Smooth muscle cell of the umbilical artery (primary cell): ENCODE measurements around the gene RARG. TPM values are rescaled to one million over a fixed set of nuclear protein-coding genes. Genes with fewer than 3 reads are reported as not detected.

Experiments used
- total RNA-seq: library from RNA; depleted of rRNA; stranded (reverse); fragments of >200 nt; gene quantifications from 2 replicates; pipeline ENCODE4 v1.2.3, GENCODE V29; 2014

The RARG gene
- total RNA-seq: 17.8 and 33.3 TPM in 2 replicates

DNA sequence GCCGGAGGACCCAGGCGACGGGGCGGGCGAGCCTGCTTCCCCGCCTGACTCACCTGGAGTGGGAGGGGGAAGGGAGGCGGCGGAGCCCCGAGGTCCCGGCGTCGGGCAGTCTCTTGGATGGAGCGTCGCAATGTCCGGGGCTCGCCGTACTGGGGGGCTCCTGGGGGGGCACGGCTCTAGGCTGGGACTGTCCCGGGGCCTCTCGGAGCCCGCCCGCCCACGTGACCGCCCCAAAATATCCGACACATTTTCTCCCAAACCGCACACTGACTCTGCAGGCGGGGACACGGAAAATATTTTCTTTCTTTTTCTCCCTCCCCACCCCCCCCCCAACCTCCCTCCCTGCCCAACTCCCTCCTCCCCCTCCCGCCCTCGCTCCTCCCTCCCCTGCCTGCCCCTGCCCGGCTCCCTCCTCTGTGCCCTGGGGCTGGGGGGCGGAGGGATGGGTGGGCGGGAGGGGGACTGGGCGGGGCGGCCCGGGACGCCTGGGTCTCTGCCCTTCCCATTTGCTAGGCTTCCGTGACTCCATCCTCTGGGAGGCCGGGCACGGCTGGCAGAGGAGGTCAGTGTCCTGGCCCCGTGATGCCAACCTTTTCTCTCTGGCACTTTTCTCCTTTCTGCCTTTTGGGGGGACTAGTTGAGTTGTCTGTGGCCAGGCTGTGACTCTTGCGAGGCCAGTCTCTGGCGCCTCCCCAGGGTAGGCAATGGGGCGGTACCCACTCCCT is at the start of gene RARG:
Gene RARG (minus strand): TSS at position 289 of the 725 bp plus-strand sequence. CDS start 4,664 bp downstream, outside the sequence.

GRCh38 chr12:53267999-53268629 is 36.1 kb upstream of the RARG start, which contains the start of gene ESPL1:
ESPL1 (plus strand) TSS chr12:53268299; CDS start chr12:53268767, 468 bp downstream.

DNA sequence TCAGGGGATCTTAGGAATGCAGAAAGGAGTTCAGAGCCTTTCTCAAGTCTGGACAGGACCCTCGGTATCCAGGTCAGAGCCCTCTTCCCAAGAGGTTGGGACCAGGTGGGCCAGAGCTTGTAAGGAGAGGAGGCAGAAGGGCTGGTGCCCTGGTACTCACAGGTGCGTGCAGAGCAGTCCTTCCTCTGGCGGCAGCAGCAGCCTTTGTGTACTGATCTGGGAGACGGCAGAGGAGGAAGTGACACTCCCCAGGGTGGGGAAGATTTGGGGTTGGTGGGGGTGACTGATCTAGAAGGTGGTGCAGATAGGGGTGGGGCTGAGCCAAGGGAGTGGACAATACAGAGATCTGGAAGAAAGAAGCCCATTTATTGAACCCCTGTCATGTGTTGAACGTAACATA is 25.0 kb downstream of the RARG start, which contains the start of gene ITGB7:
Gene ITGB7 (minus strand): TSS at position 210 of the 400 bp plus-strand sequence. CDS start 6,808 bp downstream, outside the sequence.

GRCh38 chr12:53180220-53180930 is 51.6 kb downstream of the RARG start, which contains the start of the genes CSAD and ZNF740:
CSAD (minus strand) TSS chr12:53180925; CDS start chr12:53173470, 7,455 bp downstream.
ZNF740 (plus strand) TSS chr12:53180722; CDS start chr12:53181984, 1,262 bp downstream.

Other genes with a start within 250 kb of the RARG start
- 1,104 and 1,171 TPM in 2 replicates for gene EIF4B, start 225.8 kb downstream of the RARG start, total RNA-seq
- 6.9 and 7.4 TPM in 2 replicates for gene TNS2, start 182.1 kb downstream of the RARG start, total RNA-seq
- 24.9 and 25.1 TPM in 2 replicates for gene SPRYD3, start 152.8 kb downstream of the RARG start, total RNA-seq
- 202 and 245 TPM in 2 replicates for gene IGFBP6, start 134.5 kb downstream of the RARG start, total RNA-seq
- gene SOAT2, start 128.7 kb downstream of the RARG start, total RNA-seq: not detected in 2 replicates
- 11.6 and 14.8 TPM in 2 replicates for gene ZNF740, start 51.5 kb downstream of the RARG start, total RNA-seq
- 8.3 and 14.5 TPM in 2 replicates for gene CSAD, start 51.3 kb downstream of the RARG start, total RNA-seq
- 0.30 and 0.42 TPM in 2 replicates for gene ITGB7, start 25.0 kb downstream of the RARG start, total RNA-seq
- gene ESPL1, start 36.1 kb upstream of the RARG start, total RNA-seq: 0.59 and 5.3 TPM in 2 replicates
- 189 and 681 TPM in 2 replicates for gene PFDN5, start 63.3 kb upstream of the RARG start, total RNA-seq
- gene MYG1, start 67.5 kb upstream of the RARG start, total RNA-seq: 27.6 and 31.7 TPM in 2 replicates
- 39.8 and 43.9 TPM in 2 replicates for gene AAAS, start 89.4 kb upstream of the RARG start, total RNA-seq
- gene SP7, start 104.1 kb upstream of the RARG start, total RNA-seq: not detected in 2 replicates
- 24.1 and 37.1 TPM in 2 replicates for gene SP1, start 148.0 kb upstream of the RARG start, total RNA-seq
- gene AMHR2, start 191.6 kb upstream of the RARG start, total RNA-seq: not detected in 2 replicates
- 20.2 and 23.7 TPM in 2 replicates for gene PRR13, start 209.5 kb upstream of the RARG start, total RNA-seq
- gene PCBP2, start 219.9 kb upstream of the RARG start, total RNA-seq: 287 and 374 TPM in 2 replicates